ENCODE measurements around the gene IMP4.

DNA sequence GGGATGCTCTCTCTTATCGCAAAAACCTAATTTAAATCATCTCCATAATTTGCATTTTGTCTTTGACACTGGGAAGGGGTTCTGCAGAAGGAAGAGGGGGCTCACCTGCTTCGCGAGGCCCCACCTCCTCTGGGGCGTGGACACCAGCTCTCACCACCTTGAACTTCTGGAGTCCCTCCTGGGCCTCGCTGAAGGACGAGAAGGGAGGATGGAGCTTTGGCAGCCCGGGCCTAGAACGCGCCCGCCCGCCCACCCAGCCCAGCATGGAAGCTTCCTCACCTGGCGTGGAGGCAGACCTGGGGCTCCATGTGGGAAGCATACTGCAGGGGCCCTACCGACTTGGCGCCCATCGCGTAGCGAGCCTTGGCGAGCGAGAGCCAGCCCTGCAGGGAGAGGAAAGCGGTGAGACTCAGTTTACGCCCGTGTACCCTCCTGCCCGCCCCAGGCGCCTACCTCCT lies 1.1 kb upstream of the IMP4 start:
- TF ChIP-seq CTCF (IDR thresholded peaks at IDR 0.05) (no peak), EZH2 (IDR thresholded peaks at IDR 0.05; ENCODE audit: borderline replicate concordance, insufficient read depth, low read depth, low read length, poor library complexity, severe bottlenecking) (no peak)

All from B cell (primary cell).